Activated T-cell treated with anti-CD3 and anti-CD28 coated beads for 1 hour (primary cell): ENCODE results near the gene C10orf62.
A peak's percentile ranks its signal among the peaks of the same experiment; 100 is the strongest.
"Not testable (repeated sequence)": the region's sequence is repeated elsewhere in the genome, so short reads cannot be mapped to it uniquely, and the experiment has no call there.

ENCODE experiments used
- DNase-seq: peaks from one replicate; pipeline ENCODE4 v3.0.0-alpha.2; 2020; ENCODE audit warnings: low read depth

Gene C10orf62

DNA sequence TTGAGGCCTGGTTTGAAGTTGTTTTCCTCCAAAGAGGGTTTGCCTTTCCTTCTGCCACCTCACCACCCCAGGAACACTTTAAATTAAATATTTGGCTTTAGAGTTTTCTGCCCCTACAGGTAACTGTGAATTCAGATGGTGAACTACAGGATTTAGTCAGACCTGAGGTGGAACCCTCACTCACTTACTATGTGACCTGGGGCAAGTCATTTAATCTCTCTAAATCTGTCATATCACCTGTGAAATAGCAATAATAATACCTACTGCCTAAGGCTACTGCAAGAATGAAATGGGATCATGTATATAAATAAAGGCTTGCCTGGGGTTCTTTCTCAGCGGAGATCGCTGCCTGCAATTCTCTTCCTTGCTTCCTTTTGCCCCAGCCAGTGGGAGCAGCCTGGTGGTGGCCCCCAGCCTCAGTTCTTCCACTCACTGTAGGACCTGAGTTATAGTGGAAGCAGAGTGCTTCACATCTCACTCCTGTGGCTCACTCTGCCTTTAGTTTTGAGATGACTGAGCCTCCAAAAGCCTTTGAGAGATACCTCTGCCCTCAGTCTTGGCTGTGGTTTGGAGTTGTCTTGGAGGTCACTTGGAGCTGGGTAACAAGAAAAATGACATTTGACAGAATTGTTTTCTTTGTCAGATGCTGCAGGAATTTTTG is 23.1 kb upstream of the C10orf62 start:
- DNase-seq, result no peak

DNA sequence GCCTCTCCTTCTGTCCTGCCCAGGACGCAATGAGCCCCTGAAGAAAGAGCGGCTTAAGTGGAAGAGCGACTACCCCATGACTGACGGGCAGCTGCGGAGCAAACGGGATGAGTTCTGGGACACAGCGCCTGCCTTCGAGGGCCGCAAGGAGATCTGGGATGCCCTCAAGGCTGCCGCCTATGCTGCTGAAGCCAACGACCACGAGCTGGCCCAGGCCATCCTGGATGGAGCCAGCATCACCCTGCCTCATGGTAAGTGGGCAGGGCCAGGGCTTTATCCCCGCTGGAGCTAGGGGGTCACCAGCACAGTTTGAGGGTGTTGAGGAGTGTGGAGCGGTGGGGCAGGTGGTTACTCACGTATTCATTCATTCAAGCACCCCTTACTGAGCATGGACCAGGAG is 21.6 kb upstream of the C10orf62 start:
- no peak for DNase-seq

DNA sequence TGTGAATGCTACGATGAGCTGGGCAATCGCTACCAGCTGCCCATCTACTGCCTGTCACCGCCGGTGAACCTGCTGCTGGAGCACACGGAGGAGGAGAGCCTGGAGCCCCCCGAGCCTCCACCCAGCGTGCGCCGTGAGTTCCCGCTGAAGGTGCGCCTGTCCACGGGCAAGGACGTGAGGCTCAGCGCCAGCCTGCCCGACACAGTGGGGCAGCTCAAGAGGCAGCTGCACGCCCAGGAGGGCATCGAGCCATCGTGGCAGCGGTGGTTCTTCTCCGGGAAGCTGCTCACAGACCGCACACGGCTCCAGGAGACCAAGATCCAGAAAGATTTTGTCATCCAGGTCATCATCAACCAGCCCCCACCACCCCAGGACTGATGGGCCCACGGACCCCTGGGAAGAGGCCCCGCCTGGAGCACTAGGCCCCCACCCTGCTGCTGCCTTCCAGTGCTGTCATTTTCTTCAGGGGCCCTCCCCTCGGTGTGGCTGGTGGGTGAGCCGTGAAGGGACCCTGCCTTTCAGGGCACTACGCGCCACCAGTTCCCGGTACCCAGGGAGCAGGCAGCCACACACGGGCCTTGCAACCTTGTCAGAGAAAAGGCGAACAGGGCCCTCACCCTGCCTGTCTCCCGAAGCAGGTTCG is 19.3 kb upstream of the C10orf62 start:
- no peak for DNase-seq

DNA sequence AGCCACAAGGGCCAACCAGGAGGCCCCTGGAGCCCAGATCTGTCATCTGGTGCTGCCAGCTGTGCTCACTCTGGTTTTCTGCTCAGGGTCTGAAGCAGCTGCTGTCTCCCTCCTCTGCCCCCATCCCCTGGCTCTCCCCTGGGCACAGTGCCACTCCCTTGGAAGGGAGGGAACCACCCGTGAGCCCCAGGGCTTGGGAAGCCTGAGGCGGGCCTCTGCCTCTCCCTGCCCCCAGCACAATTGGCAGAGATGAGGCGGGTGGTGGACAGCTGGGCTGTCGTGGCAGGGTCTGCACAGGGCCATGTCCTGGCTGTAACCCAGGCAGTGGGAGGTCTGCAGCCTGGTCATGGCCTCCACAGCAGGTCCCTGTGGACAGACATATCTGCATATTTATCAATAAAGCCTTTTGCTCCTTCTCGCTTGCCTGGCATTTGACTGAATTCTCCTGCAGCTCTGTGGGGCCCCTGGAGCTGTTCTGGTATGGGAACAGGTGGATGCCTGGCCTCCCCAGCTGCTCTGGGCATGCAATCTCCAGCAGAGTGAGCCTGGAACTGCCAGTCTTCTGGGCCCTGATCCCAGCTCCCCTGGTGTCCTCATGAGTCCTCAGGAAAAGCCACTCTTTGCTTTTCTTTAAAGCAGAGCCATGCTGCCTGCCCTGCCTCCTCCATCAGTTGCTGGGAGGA is 18.6 kb upstream of the C10orf62 start:
- DNase-seq, result no peak

DNA sequence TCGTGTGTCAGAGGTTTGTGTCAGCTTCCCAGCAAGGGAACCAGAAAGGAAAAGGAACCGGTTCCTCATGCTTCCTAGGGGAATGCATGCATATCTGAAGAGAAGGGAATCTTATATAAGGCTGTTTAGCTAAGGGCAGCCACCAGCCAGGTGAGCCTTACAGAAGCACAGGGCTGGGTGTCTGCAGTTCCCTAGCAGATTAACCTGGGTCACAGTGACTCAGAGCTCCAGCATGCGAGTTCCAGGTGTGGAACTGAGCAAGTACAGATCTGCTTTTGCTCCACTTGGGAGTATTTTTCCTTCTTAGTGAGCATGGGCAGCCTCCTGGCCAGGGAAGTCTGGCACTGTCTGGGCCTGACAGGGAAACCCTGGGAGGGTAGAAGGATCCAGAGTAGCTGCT is 17.9 kb upstream of the C10orf62 start:
- DNase-seq, result no peak

DNA sequence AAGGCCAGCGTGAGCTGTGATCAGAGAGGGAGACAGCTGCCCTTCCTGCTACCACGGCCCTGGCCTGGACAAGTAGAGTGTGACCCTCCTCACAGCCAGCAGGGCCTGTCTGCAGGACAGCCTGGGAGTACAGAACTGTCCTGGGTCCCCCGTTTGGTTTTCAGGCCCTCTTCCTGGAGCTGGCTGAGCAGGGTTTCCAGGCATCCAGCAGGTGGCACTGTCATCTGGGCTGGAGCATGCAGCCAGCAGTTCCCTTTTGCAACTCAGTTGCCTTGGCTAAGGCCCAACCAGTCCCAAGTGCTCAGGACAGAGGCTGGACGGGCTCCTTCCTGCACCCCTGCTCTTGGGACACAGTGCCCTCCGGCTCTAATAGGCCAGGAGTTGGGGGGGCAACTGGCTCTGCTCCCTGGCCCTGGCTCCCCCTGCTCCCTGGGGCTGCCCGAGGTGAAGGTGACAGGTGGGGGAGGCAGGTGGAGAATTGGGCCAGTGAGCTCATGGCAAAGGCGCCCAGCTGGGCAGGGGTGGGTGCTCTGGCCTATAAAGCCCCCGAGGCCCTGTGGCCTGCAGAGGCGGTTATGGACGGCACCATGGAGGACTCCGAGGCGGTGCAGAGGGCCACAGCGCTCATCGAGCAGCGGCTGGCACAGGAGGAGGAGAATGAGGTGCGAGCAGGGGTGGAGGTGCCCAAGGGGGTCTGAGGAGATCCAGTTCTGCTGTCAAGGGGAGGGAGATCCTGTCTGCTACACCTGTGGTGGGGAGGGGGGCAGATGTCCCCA is 17.1 kb upstream of the C10orf62 start, which contains the start of gene ANKRD2:
Gene ANKRD2, plus strand, starts transcription at position 566 of the 776 bp plus-strand sequence. Its CDS starts 10 bp downstream, at position 576.
- peak; percentile 34 for DNase-seq

DNA sequence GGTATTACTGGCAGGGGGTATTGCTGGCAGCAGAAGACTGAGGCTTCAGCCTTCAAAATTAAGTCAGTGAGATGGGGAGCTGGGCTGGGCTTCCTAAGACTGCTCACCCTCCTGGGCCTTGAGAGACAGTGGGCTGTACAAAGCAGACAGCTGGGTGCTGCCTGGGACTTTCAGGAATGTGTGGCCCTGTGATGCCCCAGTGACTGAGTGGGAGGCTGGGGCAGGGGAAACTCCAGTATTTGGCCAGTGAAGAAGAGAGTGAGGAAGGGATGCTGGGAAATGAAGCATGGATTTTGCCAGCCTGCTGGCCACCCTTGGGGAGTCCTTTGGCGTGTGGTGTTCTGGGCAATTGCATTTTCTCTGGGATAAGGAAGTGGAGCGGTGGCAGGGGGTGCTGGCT is 16.5 kb upstream of the C10orf62 start:
- no peak for DNase-seq

DNA sequence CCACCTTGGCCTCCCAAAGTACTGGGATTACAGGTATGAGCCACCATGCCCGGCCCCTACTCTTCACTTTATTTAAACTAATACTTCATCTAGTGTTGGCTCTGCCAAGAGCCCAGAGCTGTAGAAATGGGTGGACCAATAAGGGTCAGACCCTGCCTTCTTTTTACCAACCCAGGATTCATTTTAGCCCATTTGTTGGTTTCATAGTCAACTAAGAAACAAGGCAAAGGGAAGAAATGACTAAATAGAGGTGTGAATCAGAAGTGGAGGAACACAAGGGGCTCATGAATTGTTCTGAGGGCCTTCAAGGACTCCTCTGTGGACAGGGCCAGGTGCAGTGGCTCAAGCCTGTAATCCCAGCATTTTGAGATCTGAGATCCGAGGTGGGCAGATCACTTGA is 15.8 kb upstream of the C10orf62 start:
- DNase-seq, result no peak

DNA sequence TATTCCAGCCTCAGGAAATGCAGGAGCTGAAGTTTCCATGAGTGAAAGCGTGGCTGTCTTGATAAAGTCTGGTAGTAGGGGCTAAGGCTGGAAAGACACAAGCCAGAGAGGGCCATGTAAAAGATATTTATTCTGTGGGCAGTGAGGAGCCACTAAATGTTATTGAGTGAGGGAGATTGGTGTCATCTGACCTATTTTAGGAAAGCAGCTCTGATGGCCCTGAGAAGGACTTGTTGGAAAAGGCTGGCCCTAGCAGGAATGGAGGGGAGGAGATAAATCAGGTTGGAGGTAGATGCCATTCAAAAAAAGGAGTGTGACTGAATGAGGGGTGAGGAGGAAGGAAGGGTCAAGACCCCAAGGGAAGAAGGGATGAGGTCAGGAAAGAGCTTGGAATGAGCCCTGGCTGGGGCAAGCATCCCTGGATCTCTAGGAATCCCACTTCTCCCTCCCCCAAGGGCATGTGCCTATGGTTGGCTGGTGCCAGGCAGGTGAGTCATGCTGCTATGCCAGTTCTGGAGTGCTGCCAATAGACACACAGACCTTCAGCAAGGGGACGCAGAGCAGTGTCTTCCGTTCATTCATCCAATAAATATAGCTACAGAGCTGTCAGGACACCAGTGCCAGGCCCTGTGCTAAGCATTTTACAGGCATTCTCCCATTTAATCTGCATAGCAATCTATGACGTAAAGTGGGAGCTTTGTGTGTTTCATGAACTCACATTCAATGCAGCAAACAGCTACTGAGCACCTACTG is 15.0 kb upstream of the C10orf62 start:
- no peak for DNase-seq

DNA sequence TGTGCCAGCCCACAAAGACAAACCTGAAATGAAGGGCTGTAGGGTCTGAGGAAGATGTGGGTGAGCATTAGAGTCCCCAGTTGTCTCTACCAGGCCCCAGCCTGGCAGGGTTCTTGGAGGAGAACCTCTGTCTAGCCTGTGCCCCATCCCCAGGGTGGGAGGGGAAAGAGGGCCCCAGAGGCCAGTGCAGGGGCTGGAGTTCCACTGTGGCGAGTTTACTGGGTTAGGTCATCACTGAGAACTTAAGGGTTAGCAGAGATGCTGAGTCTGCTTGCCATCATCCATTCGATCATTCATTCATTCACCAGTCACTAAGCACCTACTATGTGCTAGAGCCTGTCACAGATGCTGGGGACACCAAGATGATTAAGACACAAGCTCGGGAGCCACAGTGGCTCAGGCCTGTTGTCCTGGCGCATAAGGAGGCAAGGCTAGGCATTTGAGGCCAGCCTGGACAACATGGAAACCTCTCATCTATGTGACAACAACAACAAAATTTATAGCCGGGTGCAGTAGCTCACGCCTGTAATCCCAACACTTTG is 14.3 kb upstream of the C10orf62 start:
- no peak for DNase-seq

DNA sequence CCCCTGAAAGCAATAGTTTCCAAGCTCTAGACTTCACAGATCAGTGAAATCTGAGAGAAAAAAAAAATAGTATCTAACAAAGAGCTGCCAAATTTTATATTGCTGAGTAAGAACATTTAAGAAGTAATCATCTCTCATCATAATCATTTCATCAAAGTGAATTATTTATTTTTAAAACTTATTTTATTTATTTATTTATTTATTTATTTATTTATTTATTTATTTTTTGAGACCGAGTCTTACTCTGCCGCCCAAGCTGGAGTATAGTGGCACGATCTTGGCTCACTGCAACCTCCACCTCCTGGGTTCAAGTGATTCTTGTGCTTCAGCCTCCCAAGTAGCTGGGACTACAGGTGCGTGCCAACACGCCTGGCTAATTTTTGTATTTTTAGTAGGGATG is 13.0 kb upstream of the C10orf62 start:
- not testable (repeated sequence) for DNase-seq

DNA sequence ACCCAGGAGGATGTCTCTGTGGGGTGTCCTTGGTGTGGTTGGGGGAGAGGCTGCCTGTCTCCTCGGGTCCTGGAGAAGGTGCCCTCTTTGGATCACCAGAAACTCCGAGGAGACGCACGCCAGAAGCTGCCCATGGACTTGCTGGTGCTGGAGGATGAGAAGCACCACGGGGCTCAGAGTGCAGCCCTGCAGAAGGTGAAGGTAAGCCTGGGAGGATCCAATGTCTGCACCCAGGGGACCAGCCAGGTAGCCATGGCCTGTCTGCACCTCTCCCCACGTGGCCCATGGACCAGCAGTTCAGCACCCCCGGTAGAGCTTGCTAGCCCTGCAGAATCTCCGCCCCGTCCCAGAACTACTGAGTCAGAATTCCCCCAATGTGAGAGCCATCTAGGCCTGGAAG is 11.8 kb upstream of the C10orf62 start:
- DNase-seq, result no peak

DNA sequence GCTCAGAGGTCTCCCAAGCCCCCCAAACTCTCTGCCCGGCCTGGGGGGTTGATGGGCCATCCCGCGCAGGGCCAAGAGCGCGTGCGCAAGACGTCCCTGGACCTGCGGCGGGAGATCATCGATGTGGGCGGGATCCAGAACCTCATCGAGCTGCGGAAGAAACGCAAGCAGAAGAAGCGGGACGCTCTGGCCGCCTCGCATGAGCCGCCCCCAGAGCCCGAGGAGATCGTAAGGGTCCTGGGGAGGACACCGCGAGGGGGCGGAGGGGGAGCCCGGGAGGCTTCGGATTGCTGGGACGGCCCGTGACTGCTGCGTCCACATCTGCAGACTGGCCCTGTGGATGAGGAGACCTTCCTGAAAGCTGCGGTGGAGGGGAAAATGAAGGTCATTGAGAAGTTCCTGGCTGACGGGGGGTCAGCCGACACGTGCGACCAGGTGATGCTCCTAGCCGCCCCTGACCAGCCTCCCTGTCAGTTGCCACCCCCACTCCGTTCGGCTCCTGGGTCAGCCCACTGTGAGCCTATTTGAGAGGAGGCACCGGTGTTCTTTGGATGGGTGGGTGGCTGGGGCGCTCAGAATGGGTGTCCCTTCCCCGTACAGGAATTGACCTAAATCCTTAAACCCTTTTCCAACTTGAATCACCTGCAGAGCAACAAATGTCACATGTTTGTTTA is 11.2 kb upstream of the C10orf62 start:
- no peak for DNase-seq

DNA sequence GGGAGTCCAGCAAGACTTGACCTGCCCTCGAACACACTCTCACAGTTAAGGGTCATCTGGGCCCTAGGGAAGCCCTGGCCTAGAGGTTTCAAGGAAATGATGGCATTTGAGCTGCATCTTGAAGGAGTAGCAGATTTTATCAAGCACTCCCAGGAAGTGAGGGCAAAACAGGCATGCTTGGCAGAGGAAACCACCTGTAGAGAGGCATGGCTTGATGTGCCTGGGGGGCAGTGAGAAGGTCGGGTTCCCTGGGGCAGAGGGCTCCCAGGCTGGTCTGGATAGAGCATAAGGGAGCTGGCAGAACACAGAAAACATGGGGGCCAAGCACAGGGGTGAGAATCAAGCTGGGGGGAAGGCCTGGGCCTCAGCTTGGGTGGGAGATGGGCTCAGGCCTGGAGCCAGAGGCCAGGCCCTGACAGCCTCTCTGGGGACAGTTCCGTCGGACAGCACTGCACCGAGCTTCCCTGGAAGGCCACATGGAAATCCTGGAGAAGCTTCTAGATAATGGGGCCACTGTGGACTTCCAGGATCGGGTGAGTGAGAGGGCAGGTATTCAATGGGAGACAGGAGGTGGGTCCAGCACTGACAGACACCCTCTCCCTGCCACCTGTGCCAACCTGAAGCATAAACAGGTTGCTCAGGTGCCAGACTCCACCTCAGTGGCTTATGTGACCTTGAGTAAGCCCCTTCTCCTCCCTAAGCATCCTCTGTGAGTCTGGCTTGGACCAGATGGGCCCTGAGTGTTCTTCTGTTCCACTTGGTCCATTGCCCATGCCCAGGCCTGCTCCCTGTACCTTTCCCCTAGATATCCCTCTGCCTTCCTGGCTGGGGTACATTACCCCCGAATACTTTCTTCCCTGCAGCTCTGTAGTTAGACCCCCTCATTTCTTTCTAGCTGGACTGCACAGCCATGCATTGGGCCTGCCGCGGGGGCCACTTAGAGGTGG is 8.8 kb upstream of the C10orf62 start:
- no peak for DNase-seq

DNA sequence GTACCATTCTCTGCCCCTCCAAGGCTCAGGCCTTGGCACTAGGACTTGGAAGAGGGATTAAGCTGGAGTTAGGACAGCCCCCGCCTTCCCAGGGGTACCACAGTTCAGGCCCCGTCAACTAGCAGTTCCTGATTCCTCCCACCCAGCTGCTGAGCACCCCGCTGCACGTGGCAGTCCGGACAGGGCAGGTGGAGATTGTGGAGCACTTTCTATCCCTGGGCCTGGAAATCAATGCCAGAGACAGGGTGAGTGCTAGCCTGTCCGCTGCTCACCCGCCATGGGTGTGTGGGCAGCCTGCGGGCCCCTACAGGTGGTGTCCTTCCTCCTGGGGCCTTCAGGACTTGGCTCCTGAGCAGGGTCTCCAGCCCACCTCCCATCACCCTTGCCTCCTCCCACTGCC is 7.4 kb upstream of the C10orf62 start:
- no peak for DNase-seq

DNA sequence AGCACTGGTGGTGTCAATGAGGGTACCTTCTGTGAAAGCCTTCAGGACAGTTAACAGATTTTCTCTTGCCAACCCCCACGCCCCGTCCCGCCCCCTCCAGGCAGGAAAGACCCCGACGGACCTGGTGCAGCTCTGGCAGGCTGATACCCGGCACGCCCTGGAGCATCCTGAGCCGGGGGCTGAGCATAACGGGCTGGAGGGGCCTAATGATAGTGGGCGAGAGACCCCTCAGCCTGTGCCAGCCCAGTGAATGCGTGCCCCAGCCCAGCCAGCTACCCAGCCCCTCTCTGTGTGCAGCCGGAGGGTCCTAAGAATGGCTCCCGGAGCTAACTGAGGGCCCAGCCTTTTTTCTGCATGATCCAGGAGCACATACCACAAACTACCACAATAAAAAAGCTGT is 6.0 kb upstream of the C10orf62 start:
- DNase-seq, result no peak

DNA sequence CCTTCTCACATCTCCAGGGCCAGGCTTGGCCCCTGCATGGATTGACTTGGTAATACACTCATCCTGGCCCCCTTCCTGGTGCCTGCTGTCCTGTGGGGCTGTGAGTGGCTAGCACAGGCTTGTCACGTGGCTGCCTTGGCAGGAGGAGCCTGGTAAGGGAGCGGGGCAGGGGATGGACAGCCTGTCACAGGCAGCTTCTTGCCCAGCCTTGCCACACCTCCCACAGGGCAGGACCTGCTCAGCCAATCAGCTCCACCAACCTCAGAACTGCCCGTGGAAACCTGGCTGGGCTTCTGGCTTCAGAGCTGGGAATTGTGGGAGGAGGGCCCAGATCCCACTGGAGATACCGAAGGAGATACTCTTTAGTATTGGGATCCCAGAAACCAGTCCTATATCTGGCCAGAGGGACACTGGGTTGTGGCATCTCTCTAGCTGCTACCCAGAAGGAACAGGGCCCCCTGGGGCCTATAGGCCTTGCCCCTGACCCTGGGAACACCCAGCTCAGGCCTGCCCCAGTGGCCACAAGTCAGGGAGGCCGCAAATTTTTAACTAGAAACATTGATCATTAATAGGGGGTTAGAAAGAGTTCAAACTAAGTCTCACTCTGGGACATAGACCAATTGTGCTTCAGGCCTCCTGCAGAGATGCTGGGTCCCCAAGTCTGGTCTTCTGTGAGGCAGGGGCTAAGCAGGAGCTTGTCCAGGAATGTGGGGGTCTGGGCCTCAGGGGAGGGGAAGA is 5.3 kb upstream of the C10orf62 start, which contains the start of gene HOGA1:
Gene HOGA1, plus strand, starts transcription at position 330 of the 738 bp plus-strand sequence. Its CDS starts 315 bp downstream, at position 645.
- DNase-seq, result no peak

DNA sequence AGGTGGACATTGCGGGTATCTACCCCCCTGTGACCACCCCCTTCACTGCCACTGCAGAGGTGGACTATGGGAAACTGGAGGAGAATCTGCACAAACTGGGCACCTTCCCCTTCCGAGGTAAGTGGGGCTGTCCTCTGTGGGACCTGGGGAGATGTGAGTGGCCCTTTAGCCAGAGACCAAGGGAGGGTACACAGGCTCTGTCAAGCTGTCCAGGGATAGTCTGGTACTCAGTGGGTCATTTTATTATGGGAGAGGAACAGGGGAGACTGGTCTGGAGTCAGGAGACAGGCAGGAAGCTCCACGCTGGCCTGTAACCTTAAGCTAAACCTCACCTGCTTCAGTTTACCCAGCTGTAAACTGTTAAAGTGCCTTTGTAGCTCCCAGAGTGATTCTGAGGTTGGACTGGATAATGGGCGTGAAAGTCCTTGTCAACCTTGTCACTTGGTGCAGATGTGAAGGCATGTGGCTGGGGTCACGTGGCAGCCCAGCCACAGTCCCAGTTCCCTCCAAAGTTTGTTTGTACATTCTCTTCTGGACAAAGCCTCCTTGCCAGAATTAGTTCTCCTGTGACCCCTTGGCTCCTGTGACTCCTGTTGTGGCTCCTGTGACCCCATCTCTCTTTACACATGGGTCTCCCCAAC is 4.6 kb upstream of the C10orf62 start:
- no peak for DNase-seq

DNA sequence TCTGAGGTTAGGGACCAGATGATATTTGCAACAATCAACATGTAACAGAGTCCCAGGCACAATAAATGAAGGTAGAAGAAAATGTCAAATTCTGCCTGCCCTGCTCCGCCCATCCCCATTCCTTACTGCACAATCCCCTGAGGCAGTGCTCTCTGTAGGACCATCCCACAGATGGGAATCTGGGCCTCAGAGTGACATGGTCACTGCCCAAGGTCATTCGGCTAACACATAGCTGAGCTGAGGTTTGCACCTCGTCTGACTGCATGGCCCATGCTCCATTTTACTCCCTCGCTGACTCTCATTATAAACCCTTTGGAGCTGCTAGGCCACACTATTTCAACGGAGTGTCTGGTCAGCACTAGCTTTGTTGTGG is 4.1 kb upstream of the C10orf62 start:
- no peak for DNase-seq
